Daoy (cell line): Measurements from ENCODE around the gene ABHD17B. TPM values are rescaled to one million over a fixed set of nuclear protein-coding genes. Genes with fewer than 3 reads are reported as not detected.

ENCODE experiments used
- DNase-seq: peaks from one replicate; pipeline ENCODE4 v3.0.0-alpha.2; 2015; ENCODE audit warnings: low read depth
- total RNA-seq: library from RNA; depleted of rRNA; stranded (reverse); fragments of >200 nt; shearing (Covaris generic); gene quantifications from 2 replicates; pipeline ENCODE4 v1.2.3, GENCODE V29; 2014

ABHD17B gene
- total RNA-seq, 1 experiment from 2014 or later: 24.9 TPM

- DNase-seq: no peak
Observed at GRCh38 chr9:71878327-71879274, 32.4 kb downstream of the ABHD17B start.

GRCh38 chr9:71876829-71877228 lies 34.2 kb downstream of the ABHD17B start:
- DNase-seq: no peak

GRCh38 chr9:71876106-71876505 lies 34.9 kb downstream of the ABHD17B start:
- DNase-seq: no peak

GRCh38 chr9:71875345-71875744 lies 35.6 kb downstream of the ABHD17B start:
- DNase-seq: no peak

GRCh38 chr9:71863631-71864030 lies 47.4 kb downstream of the ABHD17B start:
- no peak for DNase-seq

- DNase-seq: no peak
Observed at GRCh38 chr9:71861618-71862017, 49.4 kb downstream of the ABHD17B start.

GRCh38 chr9:71859939-71860338 lies 51.1 kb downstream of the ABHD17B start:
- no peak for DNase-seq

GRCh38 chr9:71858812-71859211 lies 52.2 kb downstream of the ABHD17B start:
- DNase-seq: no peak

GRCh38 chr9:71858102-71858798 lies 52.7 kb downstream of the ABHD17B start:
- no peak for DNase-seq

GRCh38 chr9:71857159-71857558 lies 53.8 kb downstream of the ABHD17B start:
- no peak for DNase-seq

GRCh38 chr9:71854811-71855210 lies 56.2 kb downstream of the ABHD17B start:
- DNase-seq: no peak

- DNase-seq: no peak
Observed at GRCh38 chr9:71853084-71853483, 57.9 kb downstream of the ABHD17B start.

GRCh38 chr9:71850996-71851395 lies 60.0 kb downstream of the ABHD17B start:
- DNase-seq: no peak

- no peak for DNase-seq
Observed at GRCh38 chr9:71847892-71848291, 63.1 kb downstream of the ABHD17B start.

- no peak for DNase-seq
Observed at GRCh38 chr9:71844808-71845207, 66.2 kb downstream of the ABHD17B start.

- no peak for DNase-seq
Observed at GRCh38 chr9:71839668-71840067, 71.3 kb downstream of the ABHD17B start.

GRCh38 chr9:71835596-71835995 lies 75.4 kb downstream of the ABHD17B start:
- DNase-seq: no peak

- no peak for DNase-seq
Observed at GRCh38 chr9:71830929-71831328, 80.1 kb downstream of the ABHD17B start.

GRCh38 chr9:71830153-71830552 lies 80.8 kb downstream of the ABHD17B start:
- DNase-seq: no peak

- DNase-seq: no peak
Observed at GRCh38 chr9:71826279-71826678, 84.7 kb downstream of the ABHD17B start.

GRCh38 chr9:71824257-71824656 lies 86.7 kb downstream of the ABHD17B start:
- DNase-seq: peak; percentile 3

GRCh38 chr9:71822935-71823334 lies 88.1 kb downstream of the ABHD17B start:
- no peak for DNase-seq

- DNase-seq: no peak
Observed at GRCh38 chr9:71822456-71822855, 88.5 kb downstream of the ABHD17B start.
